ENCODE measurements around the gene APLN.

The APLN gene

DNA sequence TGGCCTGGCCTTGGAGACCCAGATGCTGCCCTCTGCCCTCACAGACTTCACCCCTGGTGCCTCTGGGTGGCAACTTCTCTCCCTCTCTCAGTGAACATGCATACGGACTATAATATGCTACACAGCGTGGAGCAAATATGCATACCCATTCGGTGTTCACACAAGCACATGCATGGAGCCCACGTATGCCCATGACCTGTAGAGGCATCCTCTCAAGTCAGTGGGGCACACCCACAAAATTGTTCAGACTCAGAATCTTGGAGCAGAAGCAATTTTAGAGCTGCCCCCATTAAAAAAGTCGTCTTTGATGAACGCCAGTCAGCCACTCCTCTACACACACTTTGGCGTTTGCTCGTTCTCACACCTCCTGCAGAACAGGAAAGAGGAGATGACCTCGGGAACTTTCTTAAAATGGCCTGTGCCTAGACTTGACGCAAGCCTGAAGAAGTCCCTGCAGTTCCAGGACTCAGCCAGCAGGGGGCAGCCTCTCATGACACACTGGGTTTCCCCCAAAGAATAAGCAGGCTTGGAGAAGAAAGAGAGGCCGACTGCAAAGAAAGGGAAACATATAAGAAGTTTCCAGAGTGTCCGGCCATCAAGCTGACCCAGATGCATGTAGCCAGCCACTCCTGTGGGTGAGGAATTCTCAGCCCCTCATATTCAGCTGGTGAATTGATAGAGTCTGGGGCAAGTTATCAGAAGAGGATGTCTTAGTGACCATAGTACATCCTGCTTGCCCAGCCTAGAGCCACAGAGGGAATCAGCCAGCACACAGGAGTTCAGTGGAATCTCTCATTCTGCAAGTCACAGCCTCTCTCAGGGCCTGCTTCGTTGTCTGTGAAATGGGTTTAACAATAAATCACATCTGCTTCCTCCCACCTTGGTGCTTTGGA lies 17.3 kb downstream of the APLN start:
- TF ChIP-seq, protein P1, sequence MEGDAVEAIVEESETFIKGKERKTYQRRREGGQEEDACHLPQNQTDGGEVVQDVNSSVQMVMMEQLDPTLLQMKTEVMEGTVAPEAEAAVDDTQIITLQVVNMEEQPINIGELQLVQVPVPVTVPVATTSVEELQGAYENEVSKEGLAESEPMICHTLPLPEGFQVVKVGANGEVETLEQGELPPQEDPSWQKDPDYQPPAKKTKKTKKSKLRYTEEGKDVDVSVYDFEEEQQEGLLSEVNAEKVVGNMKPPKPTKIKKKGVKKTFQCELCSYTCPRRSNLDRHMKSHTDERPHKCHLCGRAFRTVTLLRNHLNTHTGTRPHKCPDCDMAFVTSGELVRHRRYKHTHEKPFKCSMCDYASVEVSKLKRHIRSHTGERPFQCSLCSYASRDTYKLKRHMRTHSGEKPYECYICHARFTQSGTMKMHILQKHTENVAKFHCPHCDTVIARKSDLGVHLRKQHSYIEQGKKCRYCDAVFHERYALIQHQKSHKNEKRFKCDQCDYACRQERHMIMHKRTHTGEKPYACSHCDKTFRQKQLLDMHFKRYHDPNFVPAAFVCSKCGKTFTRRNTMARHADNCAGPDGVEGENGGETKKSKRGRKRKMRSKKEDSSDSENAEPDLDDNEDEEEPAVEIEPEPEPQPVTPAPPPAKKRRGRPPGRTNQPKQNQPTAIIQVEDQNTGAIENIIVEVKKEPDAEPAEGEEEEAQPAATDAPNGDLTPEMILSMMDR (IDR thresholded peaks at IDR 0.05; ENCODE audit: control insufficient read depth, extremely low read depth, insufficient read depth) = peak; percentile 78
- DNase-seq (ENCODE audit: low read depth) = no peak
- H3K4me3 ChIP-seq (ENCODE audit: low read depth, low read length) = no peak overlapping the region

DNA sequence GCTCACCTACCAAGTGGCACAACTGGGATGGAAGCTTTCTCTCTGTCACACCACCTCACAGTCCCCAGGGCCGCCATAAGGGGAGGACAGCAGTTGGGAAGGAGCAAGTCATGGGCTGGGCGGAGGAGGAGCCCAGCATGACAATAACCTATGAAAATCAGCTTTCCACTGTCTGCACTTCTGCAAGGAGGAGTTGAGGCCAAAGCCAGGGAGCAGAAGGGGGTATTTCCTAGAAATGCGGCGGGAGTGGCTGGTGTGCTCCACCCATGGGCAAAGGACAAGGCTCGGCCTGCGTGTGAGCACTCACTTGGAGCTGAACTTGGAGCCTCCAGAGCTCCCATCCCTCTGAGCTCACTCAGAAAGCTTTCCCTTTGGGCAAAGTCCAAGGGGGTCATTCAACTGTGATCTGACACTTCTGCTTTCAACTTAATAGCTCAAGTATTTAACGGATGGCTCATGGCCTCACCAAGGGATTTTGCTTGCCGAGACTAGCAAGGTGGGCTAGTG lies 18.5 kb downstream of the APLN start:
- no peak overlapping the region for H3K4me3 ChIP-seq (ENCODE audit: low read depth, low read length)
- no peak for DNase-seq (ENCODE audit: low read depth)

DNA sequence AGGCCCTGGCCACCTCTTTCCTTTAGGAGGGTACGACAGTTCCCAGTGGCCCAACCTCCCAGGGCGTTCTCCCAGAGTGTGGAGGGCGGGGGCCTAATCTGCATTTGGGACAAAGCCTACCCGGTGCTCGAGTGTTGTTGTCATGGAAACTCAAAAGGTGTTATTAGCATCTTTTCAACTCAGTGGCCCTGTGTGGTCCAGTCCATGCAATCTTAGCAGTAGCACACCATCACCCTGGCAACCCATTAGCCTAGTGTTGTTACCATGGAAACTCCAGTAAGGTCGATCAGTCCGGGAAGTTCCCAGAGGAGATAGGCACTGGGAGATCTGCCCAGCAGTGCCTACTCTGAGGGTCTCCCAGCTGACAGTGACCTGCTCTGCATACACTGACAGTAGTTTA lies 20.2 kb downstream of the APLN start:
- DNase-seq (ENCODE audit: low read depth) = no peak
- no peak overlapping the region for H3K4me3 ChIP-seq (ENCODE audit: low read depth, low read length)
- TF ChIP-seq, protein P1 (IDR thresholded peaks at IDR 0.05; ENCODE audit: control insufficient read depth, extremely low read depth, insufficient read depth) = no peak

More for the DNA sequence above, 18.5 kb downstream of the APLN start:
- TF ChIP-seq, protein P1 (IDR thresholded peaks at IDR 0.05; ENCODE audit: control insufficient read depth, extremely low read depth, insufficient read depth) = no peak

DNA sequence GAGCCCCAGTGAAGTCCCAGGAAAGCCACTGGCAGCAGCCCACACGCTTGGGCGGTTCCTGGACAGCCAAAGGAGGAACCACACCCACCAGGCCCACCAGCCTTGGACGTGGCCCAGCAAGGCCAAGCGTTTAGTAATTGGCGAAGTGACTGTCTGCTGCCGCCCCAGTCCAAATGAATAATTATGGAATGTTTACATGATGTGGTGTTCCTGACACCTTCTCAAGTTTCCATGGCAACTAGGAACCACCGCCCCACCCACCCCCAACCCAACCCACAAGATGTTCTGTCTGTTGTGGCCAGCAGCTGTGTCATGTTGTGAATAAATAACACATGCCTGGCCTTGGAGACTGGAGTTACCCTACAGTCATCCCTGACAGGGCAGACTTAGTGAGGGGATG lies 22.3 kb downstream of the APLN start:
- no peak overlapping the region for H3K4me3 ChIP-seq (ENCODE audit: low read depth, low read length)
- DNase-seq (ENCODE audit: low read depth) = no peak
- TF ChIP-seq, protein P1 (IDR thresholded peaks at IDR 0.05; ENCODE audit: control insufficient read depth, extremely low read depth, insufficient read depth) = no peak

DNA sequence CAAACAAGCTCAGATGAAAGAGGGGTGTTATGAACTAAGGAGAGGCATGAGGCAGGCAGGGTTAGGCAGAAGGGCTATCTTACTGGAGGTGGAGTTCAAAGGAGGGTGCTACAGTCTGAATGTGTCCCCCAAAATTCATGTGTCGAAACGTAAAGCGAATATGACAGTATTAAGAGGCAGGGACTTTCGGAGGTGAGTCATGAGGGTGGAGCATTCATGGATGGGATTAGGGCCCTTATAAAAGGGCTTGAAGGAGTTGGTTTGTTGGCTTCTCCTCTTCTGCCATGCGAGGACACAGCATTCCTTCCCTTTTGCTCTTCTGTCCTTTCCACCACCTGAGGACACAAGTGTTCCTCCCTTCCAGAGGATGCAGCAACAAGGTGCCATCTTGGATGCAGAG lies 22.9 kb downstream of the APLN start:
- no peak overlapping the region for H3K4me3 ChIP-seq (ENCODE audit: low read depth, low read length)
- DNase-seq (ENCODE audit: low read depth) = no peak
- TF ChIP-seq, protein P1 (IDR thresholded peaks at IDR 0.05; ENCODE audit: control insufficient read depth, extremely low read depth, insufficient read depth) = no peak

DNA sequence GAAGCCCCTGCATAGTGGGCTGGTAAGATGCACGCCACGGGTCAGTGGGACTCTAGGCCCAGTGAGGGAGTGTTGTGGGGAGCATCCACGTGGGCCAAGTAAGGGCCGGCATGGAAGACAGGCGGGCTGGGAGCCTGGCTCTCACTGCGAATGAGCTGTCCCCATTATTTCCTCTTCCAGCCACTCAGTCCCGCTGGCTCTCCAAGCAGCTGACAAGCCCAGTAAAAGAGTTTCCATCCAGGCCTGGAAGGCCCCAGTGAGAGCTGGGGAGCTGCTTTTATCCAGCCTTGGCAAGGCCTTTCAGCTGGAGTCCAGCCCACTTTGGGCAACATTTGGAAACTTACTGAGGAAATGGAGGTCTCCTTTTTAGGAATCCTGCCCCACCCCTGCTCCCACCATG lies 24.9 kb downstream of the APLN start:
- DNase-seq (ENCODE audit: low read depth) = no peak
- H3K4me3 ChIP-seq (ENCODE audit: low read depth, low read length) = no peak overlapping the region
- TF ChIP-seq, protein P1 (IDR thresholded peaks at IDR 0.05; ENCODE audit: control insufficient read depth, extremely low read depth, insufficient read depth) = no peak

All from LNCaP clone FGC (cell line).